GM19468 (cell line): Measurements from ENCODE around the gene ZFR2.

Source experiments
- ATAC-seq: cut with Tn5 transposase; IDR thresholded peaks from one replicate; pipeline ENCODE4 v1.9.1; 2021; ENCODE audit warnings: mild to moderate bottlenecking, moderate library complexity, moderate number of reproducible peaks; ENCODE audit not compliant: unreplicated experiment; ENCODE audit errors: extremely low read depth

Gene ZFR2

GRCh38 chr19:3839941-3840340 is 28.9 kb downstream of the ZFR2 start:
- no peak for ATAC-seq

DNA sequence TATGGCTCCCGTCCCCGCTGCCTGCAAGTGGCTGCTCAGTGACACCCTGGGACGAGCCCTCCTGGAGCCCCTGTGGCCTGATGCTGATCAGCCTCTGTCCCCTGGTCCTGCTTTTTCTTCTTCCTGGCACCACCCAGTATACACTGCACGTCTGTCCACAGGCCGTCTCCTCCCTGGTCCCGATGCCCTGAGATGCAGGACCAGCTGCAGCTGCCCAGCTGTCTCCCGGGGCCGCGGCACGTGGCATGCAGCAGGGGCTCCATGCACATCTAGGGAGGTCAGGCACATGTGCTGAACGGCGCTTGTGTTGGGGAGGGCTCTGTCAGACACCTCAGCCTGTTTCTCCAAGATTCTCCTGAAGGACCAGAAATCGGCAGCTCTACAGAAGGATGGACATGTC is 30.2 kb downstream of the ZFR2 start:
- no peak for ATAC-seq

GRCh38 chr19:3837922-3838321 is 30.9 kb downstream of the ZFR2 start:
- ATAC-seq = no peak

DNA sequence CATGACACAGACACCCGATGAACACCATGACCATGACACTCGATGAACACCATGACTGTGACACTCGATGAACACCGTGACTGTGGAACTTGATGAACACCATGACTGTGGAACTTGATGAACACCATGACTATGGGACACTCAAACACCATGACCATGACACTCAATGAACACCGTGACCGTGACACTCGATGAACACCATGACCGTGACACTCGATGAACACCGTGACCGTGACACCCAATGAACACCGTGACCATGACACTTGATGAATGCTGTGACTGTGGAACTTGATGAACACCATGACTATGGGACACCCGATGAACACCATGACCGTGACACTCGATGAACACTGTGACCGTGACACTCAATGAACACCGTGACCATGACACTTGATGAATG is 31.5 kb downstream of the ZFR2 start:
- no peak for ATAC-seq

GRCh38 chr19:3836887-3837286 is 32.0 kb downstream of the ZFR2 start:
- ATAC-seq = no peak

DNA sequence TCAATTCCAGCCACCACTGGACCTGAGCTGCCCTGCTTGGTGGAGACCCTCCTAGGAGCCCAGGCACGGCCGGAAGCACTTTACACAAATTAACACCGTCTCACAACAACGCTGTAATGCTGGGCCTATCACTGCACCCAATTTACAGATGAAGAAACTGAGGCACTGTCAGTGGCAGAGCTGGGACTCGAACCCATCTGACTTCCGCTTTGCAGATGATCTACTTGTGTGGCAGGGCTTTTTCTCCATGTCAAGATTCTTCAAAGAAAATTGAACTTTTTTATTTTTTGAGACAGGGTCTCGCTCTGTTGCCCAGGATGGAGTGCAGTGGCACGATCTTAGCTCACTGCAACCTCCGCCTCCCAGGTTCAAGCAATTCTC is 33.8 kb downstream of the ZFR2 start:
- ATAC-seq = no peak

DNA sequence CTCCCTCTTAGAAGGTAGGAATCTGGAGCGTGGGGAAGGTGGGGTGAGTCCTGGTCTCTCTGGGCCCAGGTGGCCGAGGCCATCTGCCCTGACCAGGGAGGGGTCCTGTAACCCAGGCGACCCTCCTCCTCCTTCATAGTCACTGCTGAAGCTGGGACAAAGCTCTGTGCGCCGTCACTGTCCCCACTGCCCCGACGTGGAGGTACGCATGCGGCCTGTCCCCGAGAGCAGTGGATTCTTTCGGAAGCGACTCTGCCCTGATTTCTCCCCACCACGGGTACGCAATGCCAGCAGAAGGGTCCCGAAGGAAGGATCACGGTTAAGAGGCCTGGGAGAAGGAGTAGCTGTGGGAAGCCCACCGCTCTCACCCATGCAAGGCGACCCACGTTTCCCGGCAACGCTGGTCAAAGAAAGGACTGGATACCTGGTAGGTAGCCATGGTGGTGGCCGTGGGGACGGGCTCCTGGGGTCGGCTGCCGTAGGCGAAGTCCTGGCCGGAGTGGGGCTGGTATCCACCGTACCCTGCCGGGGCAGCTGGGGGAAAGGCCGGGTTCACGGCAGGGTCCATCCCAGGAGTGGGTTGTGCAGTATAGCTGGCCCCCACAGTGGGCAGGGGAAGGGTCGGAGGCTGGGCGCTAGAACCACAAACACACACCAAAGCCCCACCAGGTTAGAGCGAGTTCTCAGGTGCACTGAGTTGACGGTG is 34.3 kb downstream of the ZFR2 start:
- no peak for ATAC-seq

DNA sequence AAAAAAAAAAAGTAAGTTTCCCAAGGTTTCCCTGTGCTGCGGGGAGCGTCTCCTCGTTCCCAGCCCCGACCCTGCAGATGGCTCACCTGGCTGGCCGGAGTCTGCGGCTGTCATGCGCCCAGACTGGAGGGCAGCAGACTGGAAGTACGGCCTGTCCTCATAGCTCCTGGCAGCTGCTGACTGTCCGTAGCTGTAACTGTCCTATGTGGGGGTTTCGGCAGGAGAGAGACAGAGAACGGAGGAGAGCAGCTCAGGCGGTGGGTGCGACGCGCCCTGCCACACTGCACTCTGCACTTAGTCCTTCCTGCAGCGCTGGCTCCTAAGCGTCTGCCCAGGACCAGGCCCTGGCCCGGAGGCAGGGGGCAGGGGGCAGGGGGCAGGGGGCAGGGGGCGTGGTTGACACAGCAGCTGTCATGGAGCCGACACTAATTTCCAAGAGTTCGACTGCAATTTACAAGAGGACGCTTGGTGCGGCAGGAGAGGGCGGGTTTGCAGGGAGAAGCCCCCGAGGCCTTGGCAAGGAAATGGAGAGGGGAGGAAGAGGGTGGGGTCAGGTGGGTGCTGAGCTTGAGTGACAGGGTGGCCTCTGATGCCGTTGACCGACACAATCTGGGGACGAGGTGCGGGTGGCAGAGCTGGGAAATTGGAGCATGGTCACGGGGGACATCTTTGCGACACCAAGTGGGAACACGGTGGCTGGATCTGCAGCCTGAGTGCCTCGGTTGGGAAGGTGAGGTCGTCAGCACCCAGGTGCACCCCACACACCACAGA is 35.1 kb downstream of the ZFR2 start:
- ATAC-seq = no peak

DNA sequence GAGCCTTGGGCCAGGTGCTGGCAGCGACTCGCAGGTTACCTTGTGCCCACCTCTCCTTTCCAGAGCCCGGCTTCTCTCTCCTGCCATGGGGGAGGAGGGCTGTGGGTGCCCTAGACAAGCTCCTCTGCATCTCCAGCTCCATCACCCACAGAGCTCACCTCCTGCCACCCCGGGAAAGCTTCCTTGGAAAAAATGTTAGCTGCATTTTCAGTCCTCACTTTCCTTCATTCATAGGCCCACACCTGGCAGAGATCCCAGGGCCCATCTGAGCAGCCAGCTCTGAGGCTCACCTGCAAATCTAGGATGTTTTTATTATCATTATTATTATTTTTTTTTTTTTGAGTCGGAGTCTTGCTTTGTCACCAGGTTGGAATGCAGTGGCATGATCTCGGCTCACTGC is 36.8 kb downstream of the ZFR2 start:
- ATAC-seq = no peak

DNA sequence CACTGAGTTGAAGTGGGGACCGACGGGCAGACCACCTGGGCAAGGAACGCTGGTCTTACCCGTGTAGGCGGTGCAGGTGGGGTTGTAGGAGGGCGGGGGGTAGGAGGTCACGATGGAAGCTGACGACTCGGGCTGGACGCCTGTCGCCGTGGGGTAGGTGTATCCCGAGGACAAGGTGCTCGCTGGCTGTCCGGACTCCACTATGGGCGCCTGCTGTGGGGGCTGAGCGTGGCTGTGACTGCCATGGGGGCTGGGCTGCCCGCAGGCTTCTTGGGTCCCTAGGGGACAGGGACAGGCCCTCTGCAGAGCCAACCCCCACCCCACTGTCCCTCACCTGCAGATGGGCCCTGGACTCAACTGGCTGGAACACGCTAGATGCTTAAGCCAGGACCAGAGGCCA is 37.2 kb downstream of the ZFR2 start:
- ATAC-seq = no peak

- no peak for ATAC-seq
These were observed 37.9 kb downstream of the ZFR2 start for GRCh38 chr19:3830621-3831589.

GRCh38 chr19:3827306-3827705 is 41.5 kb downstream of the ZFR2 start:
- ATAC-seq = no peak

DNA sequence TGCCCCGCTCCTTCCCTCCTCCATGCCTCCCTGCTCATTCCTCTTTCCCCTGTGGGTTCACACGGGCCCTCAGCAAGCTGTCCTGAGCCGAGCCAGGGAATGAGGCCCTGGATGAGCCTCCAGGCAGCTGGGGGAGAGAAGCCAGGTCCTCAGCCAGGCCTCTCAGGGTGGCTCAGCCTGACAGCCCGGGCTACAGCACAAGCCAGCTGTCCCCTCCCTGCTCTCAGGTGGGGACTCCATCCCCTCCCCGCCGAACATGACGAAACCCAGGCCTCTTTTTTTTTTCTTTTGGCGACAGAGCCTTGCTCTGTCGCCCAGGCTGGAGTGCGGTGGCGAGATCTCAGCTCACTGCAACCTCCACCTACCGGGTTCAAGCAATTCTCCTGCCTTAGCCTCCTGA is 42.7 kb downstream of the ZFR2 start:
- no peak for ATAC-seq

DNA sequence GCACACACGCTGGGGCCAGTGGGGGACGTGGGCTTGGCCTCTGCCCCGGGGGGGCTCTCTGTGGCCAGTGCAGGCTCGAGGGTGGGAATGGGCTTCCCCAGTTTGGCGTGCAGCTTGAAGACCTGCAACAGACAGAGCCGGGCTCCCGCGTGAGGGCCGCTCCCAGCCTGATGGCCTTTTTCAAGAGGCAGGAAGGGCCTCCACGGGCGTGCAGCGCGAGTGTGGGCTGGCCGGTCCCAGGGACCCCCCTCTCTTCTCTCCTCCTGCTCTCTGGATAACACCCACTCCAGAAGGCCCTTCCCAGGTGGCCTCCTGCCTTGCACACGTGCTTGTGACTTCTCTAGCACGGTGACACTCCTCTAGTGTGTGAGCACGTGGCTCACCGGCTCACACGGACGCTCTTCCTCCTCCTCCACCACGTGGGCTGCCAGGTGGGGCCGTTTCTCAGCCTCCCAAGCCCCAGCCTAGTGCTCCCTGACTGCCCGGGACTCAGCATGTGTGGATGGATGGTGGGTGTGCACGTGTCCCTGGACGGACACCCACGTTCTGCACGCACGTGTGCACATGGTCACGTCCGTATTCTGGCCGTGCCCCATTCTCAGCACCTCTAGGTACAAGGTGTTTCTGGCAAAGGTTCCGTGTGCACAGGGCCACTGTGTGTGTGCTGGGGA is 43.4 kb downstream of the ZFR2 start:
- no peak for ATAC-seq

DNA sequence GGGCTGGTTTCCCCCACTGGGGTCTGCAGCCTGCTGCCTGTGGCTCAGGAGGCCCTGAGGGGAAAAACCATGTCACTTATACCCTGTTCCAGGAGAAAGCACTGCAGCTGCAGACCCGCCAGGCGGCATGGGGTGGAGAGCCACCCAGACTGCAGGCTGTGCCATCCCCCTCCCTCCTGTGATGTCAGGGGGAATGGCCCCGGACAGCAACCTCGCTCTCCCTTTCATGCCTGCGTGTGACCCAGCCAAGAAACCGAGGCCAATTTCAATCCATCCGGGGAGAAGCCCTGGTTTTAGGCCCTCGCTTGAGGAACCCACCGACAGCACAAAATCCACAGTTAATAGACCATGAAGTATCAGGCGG is 45.5 kb downstream of the ZFR2 start:
- ATAC-seq = no peak

DNA sequence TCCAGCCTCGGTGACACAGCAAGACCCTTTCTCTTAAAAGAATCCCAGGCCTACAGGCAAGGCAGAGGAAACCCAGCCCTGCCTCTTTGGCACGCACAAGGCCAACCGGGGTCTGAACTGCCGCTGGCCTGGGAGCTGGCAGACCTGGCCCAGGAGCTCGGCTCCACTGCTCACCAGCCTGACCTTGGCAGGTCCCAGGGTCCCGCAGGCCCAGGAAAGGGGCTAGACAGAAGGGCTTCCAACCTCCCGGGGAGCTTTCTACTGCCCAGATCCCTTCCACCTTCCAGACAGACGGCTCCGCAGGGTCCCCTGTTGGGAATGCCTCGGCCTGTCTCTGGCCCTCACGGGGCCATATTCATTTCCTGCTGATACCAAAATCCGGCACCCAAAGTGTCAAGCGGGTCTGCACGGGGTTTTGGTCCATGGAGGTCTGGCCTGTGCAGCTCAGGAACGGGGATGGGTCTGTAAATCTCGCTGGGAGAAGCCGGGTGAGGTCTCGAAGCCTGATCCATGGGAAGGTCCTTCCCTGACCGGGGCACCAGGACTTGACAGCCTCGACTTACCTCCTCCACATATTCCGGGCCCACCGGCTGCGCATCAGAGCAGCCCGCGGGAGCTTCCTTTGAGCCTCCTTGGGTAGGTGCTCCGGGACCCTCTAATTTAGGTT is 46.0 kb downstream of the ZFR2 start:
- no peak for ATAC-seq

DNA sequence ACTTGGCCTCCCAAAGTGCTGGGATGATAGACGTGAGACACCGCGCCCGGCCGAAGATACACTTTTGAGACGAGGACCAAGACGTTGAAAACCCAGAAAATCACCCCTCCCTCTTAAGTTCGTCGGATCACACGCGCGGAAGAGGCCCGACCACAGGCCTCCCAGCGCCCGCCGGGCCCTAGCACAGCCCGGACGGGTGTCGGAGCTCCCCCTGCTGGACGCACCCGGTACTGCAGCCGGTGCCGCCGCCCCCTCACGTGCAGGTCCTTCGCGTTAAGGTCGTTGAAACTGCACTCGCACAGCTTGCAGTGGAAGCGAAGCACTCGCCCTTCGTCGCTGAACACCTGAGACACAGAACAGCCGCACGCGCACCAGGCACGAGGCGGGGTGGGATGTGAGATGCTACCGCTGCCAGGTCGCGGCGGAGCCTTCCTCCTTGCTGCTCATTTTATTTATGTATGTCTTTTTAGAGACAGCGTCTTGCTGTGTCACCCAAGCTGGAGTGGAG is 46.9 kb downstream of the ZFR2 start:
- no peak for ATAC-seq

DNA sequence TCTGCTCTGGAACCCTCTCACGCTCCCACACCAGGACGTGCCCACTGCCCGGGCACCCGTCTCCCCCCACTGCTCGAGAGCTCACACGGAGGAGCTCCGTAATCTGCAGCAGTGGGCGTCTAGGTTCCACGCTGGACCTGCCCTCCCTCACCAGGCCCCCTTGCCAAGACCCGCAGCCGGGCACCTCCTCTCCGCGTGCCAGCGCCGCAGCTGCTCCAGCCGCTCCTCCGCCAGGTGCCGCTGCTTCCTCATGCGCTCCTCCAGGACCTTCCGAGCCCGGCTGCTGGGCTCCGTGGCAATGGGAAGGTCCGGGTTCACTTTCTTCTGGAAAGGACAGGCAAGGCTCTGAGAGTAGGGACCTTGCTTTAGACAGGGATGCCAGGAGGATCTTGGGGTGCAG is 47.7 kb downstream of the ZFR2 start:
- ATAC-seq = no peak

DNA sequence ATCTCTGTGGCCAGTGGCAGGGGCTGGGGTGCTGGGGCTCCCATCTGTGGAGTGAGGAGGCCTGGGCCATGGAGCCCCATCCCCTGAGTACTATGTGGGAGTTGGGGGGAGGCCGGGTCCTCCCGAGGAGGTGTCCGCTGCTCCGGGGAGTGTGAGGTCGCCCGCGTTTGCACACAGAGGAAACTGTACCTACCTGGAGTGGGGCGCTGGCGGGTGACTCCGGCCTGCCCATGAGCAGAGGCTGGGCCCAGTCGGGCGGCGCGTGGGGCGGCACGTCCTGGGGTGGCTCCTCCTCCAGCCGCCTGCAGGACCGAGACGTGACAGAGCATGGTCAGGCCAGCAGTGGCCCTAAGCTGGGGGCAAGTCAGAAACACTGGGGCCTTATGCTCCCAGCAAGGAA is 48.8 kb downstream of the ZFR2 start:
- no peak for ATAC-seq

DNA sequence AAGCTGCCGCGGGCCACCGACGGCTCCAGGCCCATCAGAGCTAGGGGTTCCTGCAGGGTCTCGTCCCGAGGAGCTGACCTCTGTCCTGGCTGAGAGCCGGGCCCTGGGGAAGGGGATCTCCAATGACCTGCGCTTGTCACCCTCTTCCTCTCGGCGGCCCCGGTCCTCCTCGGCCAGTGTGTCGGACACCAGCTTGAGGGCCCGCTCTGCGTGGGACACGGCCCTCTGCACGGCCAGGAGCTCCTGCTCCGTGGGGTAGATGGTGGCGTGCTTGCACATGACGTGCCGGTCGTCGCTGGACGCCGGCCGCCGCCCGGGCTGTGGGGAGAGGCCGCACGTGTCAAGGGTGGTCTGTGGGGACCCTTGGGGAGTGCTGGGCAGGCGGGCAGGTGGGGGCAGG is 49.9 kb downstream of the ZFR2 start:
- no peak for ATAC-seq
